ENCODE measurements around the gene PTPN6. TPM values are rescaled to one million over a fixed set of nuclear protein-coding genes. Genes with fewer than 3 reads are reported as not detected.
A peak's percentile ranks its signal among the peaks of the same experiment; 100 is the strongest.

Gene PTPN6
- total and polyA plus RNA-seq, 10 of the 15 experiments (the other 5 are each of a cell fraction or from before 2014, with no cell fraction given) = 229 to 457 (median 370) TPM

DNA sequence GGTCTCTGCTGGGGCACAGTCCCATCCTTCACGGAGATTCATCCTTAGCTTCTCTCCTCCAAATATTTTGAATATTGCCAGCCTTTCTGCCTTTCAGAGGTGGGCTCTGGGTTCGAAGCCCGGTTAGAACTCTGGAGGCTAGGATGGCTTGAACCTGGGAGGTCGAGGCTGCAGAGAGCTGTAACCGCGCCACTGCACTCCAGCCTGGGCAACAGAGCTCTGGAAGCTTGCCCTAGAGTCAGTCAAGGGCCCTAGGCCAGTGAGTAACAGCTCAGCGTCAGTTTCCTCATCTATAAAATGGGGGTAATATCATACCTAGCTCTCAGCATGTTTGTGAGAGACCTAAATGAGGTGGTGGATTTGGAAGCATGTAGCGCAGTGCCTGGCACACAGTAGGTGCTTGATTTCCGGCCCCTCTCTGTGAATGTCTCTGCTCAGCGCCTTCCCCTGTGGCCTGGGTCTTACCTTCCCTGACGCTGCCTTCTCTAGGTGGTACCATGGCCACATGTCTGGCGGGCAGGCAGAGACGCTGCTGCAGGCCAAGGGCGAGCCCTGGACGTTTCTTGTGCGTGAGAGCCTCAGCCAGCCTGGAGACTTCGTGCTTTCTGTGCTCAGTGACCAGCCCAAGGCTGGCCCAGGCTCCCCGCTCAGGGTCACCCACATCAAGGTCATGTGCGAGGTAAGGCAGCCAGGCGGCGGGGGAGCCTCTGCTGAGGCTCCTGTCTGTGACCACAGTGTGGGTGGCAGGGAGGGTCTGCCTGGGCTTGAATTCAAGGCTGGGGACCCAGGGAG lies 3.4 kb downstream of the PTPN6 start:
- Histone ChIP-seq H3K27me3 (replicated peaks in 1 of 2; ENCODE audit: control insufficient read depth in 2 of 2, insufficient read depth in 2 of 2, low read length in 1 of 2) (no peaks in the 10 kb centered on the region), H2AFZ (ENCODE audit: control insufficient read depth, low read depth, low read length) (no peak overlapping the region), H3K4me1 (ENCODE audit: control insufficient read depth, insufficient read depth, low read length) (peaks cover 74% of the 10 kb centered on the region), H3K36me3 (ENCODE audit: control insufficient read depth in 2 of 2, insufficient read depth in 2 of 2, low read length in 1 of 2) (peaks cover 6 to 34% of the 10 kb centered on the region in 2 experiments), H3K4me2 (ENCODE audit: control insufficient read depth, insufficient read depth) (peak overlapping the region; percentile 99), H3K79me2 (ENCODE audit: control insufficient read depth, insufficient read depth, low read length) (peaks cover 97% of the 10 kb centered on the region), H3K9me3 (replicated peaks; ENCODE audit: control insufficient read depth, insufficient read depth, low read length) (no peaks in the 10 kb centered on the region), H3K9ac (ENCODE audit: control insufficient read depth, insufficient read depth, low read length) (peak overlapping the region; percentile 99), H3K4me3 (peak overlapping the region; percentile 95), H4K20me1 (ENCODE audit: control insufficient read depth, insufficient read depth) (no peaks in the 10 kb centered on the region), H3K27ac (ENCODE audit: control insufficient read depth, insufficient read depth) (peak overlapping the region; percentile 99)
- WGBS (ENCODE audit: insufficient coverage, insufficient replicate concordance, low lambda C conversion rate, missing lambda C conversion rate) = 21% methylated on average over 21 of the region's 21 CpGs
- in situ Hi-C loops (cut with MboI) = loop anchor here (25.0 kb wide), 1 partner anchor 1683 kb away; no protein-coding TSS in a partner anchor
- ATAC-seq (no peak), FAIRE-seq (no peak), DNase-seq (ENCODE audit: low read depth, low spot score) (no peak)
- ChIA-PET RAD21 (ENCODE audit: unreplicated experiment) (interaction anchor here (1.9 to 13.5 kb wide), 3 partner anchors 8 to 154 kb away, joined by 6 to 426 read pairs (median 12); partner anchors contain the start of genes C12orf57, C1RL and RNU7-1), POLR2A (interaction anchor here (0.7 to 13.5 kb wide), 2 partner anchors 10 to 72 kb away, joined by 3 to 524 read pairs; partner anchors contain the start of genes C12orf57, PTPN6 and RNU7-1), SMC1A (ENCODE audit: uncharacterized antibody, unreplicated experiment) (interaction anchor here (1.1 to 13.2 kb wide), 2 partner anchors 7 to 10 kb away, joined by 3 to 395 read pairs; partner anchors contain the start of genes C12orf57, PTPN6 and RNU7-1), CTCF (interaction anchor here (1.0 to 13.2 kb wide), 4 partner anchors 7 to 158 kb away, joined by 4 to 645 read pairs (median 4); partner anchors contain the start of genes C12orf57, PTPN6 and RNU7-1)
- intact Hi-C loops (cut with micrococcal nuclease; ENCODE audit: unreplicated experiment) = no loop called here
- BruUV-seq (replicated peaks) = TSS peak; percentile 36
- TF ChIP-seq CHD4 (IDR thresholded peaks at IDR 0.05) (no peak), CHD1 (IDR thresholded peaks at IDR 0.05; ENCODE audit: low read depth, low read length) (no peak), POLR2AphosphoS5 (IDR thresholded peaks at IDR 0.05; ENCODE audit: low read length) (0 out of 2 replicates have a peak, but pooled peaks have one; percentile 3), SMAD5 (IDR thresholded peaks at IDR 0.05; ENCODE audit: low read depth) (0 out of 2 replicates have a peak, but pooled peaks have one; percentile 24), RUNX3 (IDR thresholded peaks at IDR 0.05; ENCODE audit: low read length) (no peak), NR2C2 (IDR thresholded peaks at IDR 0.05; ENCODE audit: borderline replicate concordance, control insufficient read depth, insufficient read length, low read depth) (no peak), NR2C1 (IDR thresholded peaks at IDR 0.05) (no peak), BACH1 (IDR thresholded peaks at IDR 0.05; ENCODE audit: borderline replicate concordance) (no peak), TCF7 (IDR thresholded peaks at IDR 0.05; ENCODE audit: borderline replicate concordance) (no peak), HCFC1 (IDR thresholded peaks at IDR 0.05; ENCODE audit: low read length) (no peak), ZNF592 (IDR thresholded peaks at IDR 0.05) (no peak), RFX5 (IDR thresholded peaks at IDR 0.05; ENCODE audit: low read depth, low read length) (no peak), ATF7 (IDR thresholded peaks at IDR 0.05; ENCODE audit: low read depth) (peak; percentile 5; the same call in 1 of the 2 replicates), RAD51 (IDR thresholded peaks at IDR 0.05) (no peak)
- TF ChIP-seq, protein P1, sequence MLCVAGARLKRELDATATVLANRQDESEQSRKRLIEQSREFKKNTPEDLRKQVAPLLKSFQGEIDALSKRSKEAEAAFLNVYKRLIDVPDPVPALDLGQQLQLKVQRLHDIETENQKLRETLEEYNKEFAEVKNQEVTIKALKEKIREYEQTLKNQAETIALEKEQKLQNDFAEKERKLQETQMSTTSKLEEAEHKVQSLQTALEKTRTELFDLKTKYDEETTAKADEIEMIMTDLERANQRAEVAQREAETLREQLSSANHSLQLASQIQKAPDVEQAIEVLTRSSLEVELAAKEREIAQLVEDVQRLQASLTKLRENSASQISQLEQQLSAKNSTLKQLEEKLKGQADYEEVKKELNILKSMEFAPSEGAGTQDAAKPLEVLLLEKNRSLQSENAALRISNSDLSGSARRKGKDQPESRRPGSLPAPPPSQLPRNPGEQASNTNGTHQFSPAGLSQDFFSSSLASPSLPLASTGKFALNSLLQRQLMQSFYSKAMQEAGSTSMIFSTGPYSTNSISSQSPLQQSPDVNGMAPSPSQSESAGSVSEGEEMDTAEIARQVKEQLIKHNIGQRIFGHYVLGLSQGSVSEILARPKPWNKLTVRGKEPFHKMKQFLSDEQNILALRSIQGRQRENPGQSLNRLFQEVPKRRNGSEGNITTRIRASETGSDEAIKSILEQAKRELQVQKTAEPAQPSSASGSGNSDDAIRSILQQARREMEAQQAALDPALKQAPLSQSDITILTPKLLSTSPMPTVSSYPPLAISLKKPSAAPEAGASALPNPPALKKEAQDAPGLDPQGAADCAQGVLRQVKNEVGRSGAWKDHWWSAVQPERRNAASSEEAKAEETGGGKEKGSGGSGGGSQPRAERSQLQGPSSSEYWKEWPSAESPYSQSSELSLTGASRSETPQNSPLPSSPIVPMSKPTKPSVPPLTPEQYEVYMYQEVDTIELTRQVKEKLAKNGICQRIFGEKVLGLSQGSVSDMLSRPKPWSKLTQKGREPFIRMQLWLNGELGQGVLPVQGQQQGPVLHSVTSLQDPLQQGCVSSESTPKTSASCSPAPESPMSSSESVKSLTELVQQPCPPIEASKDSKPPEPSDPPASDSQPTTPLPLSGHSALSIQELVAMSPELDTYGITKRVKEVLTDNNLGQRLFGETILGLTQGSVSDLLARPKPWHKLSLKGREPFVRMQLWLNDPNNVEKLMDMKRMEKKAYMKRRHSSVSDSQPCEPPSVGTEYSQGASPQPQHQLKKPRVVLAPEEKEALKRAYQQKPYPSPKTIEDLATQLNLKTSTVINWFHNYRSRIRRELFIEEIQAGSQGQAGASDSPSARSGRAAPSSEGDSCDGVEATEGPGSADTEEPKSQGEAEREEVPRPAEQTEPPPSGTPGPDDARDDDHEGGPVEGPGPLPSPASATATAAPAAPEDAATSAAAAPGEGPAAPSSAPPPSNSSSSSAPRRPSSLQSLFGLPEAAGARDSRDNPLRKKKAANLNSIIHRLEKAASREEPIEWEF (IDR thresholded peaks at IDR 0.05; ENCODE audit: insufficient replicate concordance, low read depth, low read length) = no peak

Data from GM12878 (cell line).